Kidney (tissue), 14 donors: Measurements from ENCODE around the gene SNAPC4. TPM values are rescaled to one million over a fixed set of nuclear protein-coding genes. Genes with fewer than 3 reads are reported as not detected.
"Not testable (repeated sequence)": the region's sequence is repeated elsewhere in the genome, so short reads cannot be mapped to it uniquely, and the experiment has no call there.

Experiments used
- DNase-seq, 5 donors: peaks; one replicate each; pipeline ENCODE4 v3.0.0-alpha.2; 2013 to 2020
- FAIRE-seq: peaks from 2 replicates; lab custom pipeline; 2012; peaks lifted over from hg19 to GRCh38; lab: Jason Lieb, UNC
- H3K27ac ChIP-seq, 2 donors: one replicate each; pipeline ENCODE4 v1.7.0; 2013; ENCODE audit warnings: low read depth in 2 of 2, low read length in 2 of 2, inconsistent platforms in 1 of 2
- H3K27me3 ChIP-seq: one replicate; pipeline ENCODE4 v1.7.1; 2013; ENCODE audit warnings: low read length, inconsistent platforms; ENCODE audit not compliant: control insufficient read depth, insufficient read depth
- H3K36me3 ChIP-seq, 3 donors: one replicate each; pipeline versions ENCODE4 v1.7.0 to v1.7.1; 2013; ENCODE audit warnings: low read length in 3 of 3, control low read depth in 1 of 3, inconsistent platforms in 1 of 3; ENCODE audit not compliant: insufficient read depth in 3 of 3, control insufficient read depth in 2 of 3
- H3K4me1 ChIP-seq, 3 donors: one replicate each; pipeline versions ENCODE4 v1.7.0 to v1.7.1; 2013; ENCODE audit warnings: low read length in 3 of 3, inconsistent platforms in 1 of 3, low read depth in 1 of 3; ENCODE audit not compliant: control insufficient read depth in 2 of 3, insufficient read depth in 2 of 3
- H3K4me3 ChIP-seq, 3 donors: one replicate each; pipeline versions ENCODE4 v1.7.0 to v1.8.1; 2013; ENCODE audit warnings: low read length in 3 of 3, control low read depth in 1 of 3, inconsistent platforms in 1 of 3
- H3K9ac ChIP-seq, 3 donors: one replicate each; pipeline versions ENCODE4 v1.7.0 to v1.7.1; 2013; ENCODE audit warnings: low read length in 3 of 3, control low read depth in 1 of 3, inconsistent platforms in 1 of 3
- H3K9me3 ChIP-seq, 3 donors: one replicate each; pipeline versions ENCODE4 v1.7.0 to v1.7.1; 2013; ENCODE audit warnings: low read length in 3 of 3, control low read depth in 1 of 3, inconsistent platforms in 1 of 3; ENCODE audit not compliant: control insufficient read depth in 2 of 3, insufficient read depth in 1 of 3
- CTCF ChIP-seq: IDR thresholded peaks from 3 replicates; pipeline ENCODE4 v1.5.1; 2012; ENCODE audit warnings: mild to moderate bottlenecking, moderate library complexity, borderline replicate concordance; ENCODE audit not compliant: insufficient read depth; ENCODE audit errors: extremely low read depth
- intact Hi-C: fragments of 100-400 bp; cut with DNase I; formaldehyde crosslinking; loops from one replicate; pipeline ENCODE4 v1.11.1; 2022
- polyA plus RNA-seq: library from polyadenylated mRNA; stranded (reverse); fragments of 350-450 nt; fragmentation: Illumina TruSeq; extraction: RNeasy Lipid Tissue Mini Kit (QIAGEN cat#74804); gene quantifications from one replicate; pipeline ENCODE4 v1.2.3, GENCODE V29; 2014; ENCODE audit warnings: low read depth, low replicate concordance; ENCODE audit not compliant: insufficient read depth
- total RNA-seq: library from RNA; stranded (reverse); fragmentation: NEBNext Ultra II Directional; extraction: Animal tissue kit (Norgen Biotek cat#: 25700); gene quantifications from one replicate; pipeline ENCODE4 v1.2.1, GENCODE V29; 2021
- donor health status: control.
- donor health status: control.
- donor health status: control.
- donor health status: control.
- donor health status: control.
- donor health status: DM: yes; HTN: yes; CAD: no.
- donor health status: Normal renal cell carcinoma (clear cell type).

SNAPC4 gene
- total and polyA plus RNA-seq, 2 donors from 2014 or later = 3.2 to 11.0 TPM

GRCh38 chr9:136352682-136353081 is 47.3 kb downstream of the SNAPC4 start:
- no peak for FAIRE-seq
- no peak overlapping the region for H3K4me3 ChIP-seq
- peak in 4 of 5 donors; percentile 80 to 85 (median 83) for DNase-seq
- H3K9me3 ChIP-seq = no peaks in the 10 kb centered on the region
- intact Hi-C loops = no loop called here
- no peak for TF ChIP-seq CTCF
- peaks cover 0 to 8% (median 0%) of the 10 kb centered on the region in 3 donors for H3K4me1 ChIP-seq
- H3K36me3 ChIP-seq = no peaks in the 10 kb centered on the region
- H3K27me3 ChIP-seq = no peaks in the 10 kb centered on the region
- no peak overlapping the region for H3K9ac ChIP-seq
- no peak overlapping the region for H3K27ac ChIP-seq

- not testable (repeated sequence) for H3K36me3 ChIP-seq
Observed at GRCh38 chr9:136351868-136352267, 48.1 kb downstream of the SNAPC4 start.

GRCh38 chr9:136351252-136351800 is 48.6 kb downstream of the SNAPC4 start:
- H3K4me3 ChIP-seq = no peak overlapping the region
- no peak for TF ChIP-seq CTCF
- no peak for FAIRE-seq

More at GRCh38 chr9:136351868-136352267, 48.1 kb downstream of the SNAPC4 start:
- H3K4me1 ChIP-seq, H3K27me3 ChIP-seq, H3K9ac ChIP-seq, FAIRE-seq, H3K4me3 ChIP-seq, H3K9me3 ChIP-seq, intact Hi-C loops, DNase-seq, H3K27ac ChIP-seq: not testable (repeated sequence)

More at GRCh38 chr9:136351252-136351800, 48.6 kb downstream of the SNAPC4 start:
- Histone ChIP-seq H3K9ac (no peak overlapping the region), H3K9me3 (no peaks in the 10 kb centered on the region), H3K27me3 (no peaks in the 10 kb centered on the region), H3K36me3 (no peaks in the 10 kb centered on the region), H3K4me1 (peaks cover 0 to 8% (median 0%) of the 10 kb centered on the region in 3 donors), H3K27ac (no peak overlapping the region)
- intact Hi-C loops = no loop called here
- no peak for DNase-seq

Other genes starting within 250 kb of the SNAPC4 start
- not detected for gene LHX3, start 195.0 kb downstream of the SNAPC4 start, total RNA-seq
- not detected for gene LHX3, start 195.0 kb downstream of the SNAPC4 start, polyA plus RNA-seq
- gene QSOX2, start 154.4 kb downstream of the SNAPC4 start, total RNA-seq = 10.1 TPM
- gene QSOX2, start 154.4 kb downstream of the SNAPC4 start, polyA plus RNA-seq = 4.0 TPM
- 2.3 TPM for gene CCDC187, start 96.1 kb downstream of the SNAPC4 start, total RNA-seq
- gene CCDC187, start 96.1 kb downstream of the SNAPC4 start, polyA plus RNA-seq = 0.84 TPM
- gene GPSM1, start 72.6 kb downstream of the SNAPC4 start, total RNA-seq = 11.6 TPM
- 11.9 TPM for gene GPSM1, start 72.6 kb downstream of the SNAPC4 start, polyA plus RNA-seq
- gene DNLZ, start 36.4 kb downstream of the SNAPC4 start, total RNA-seq = 22.1 TPM
- gene DNLZ, start 36.4 kb downstream of the SNAPC4 start, polyA plus RNA-seq = 30.4 TPM
- 7.0 TPM for gene CARD9, start 26.5 kb downstream of the SNAPC4 start, total RNA-seq
- 1.5 TPM for gene CARD9, start 26.5 kb downstream of the SNAPC4 start, polyA plus RNA-seq
- 36.2 TPM for gene ENTR1, start 10.4 kb upstream of the SNAPC4 start, total RNA-seq
- 25.9 TPM for gene ENTR1, start 10.4 kb upstream of the SNAPC4 start, polyA plus RNA-seq
- gene PMPCA, start 10.5 kb upstream of the SNAPC4 start, total RNA-seq = 45.6 TPM
- 50.1 TPM for gene PMPCA, start 10.5 kb upstream of the SNAPC4 start, polyA plus RNA-seq
- 14.0 TPM for gene INPP5E, start 39.7 kb upstream of the SNAPC4 start, total RNA-seq
- gene INPP5E, start 39.7 kb upstream of the SNAPC4 start, polyA plus RNA-seq = 6.9 TPM
- gene SEC16A, start 82.9 kb upstream of the SNAPC4 start, total RNA-seq = 67.1 TPM
- 37.0 TPM for gene SEC16A, start 82.9 kb upstream of the SNAPC4 start, polyA plus RNA-seq
- 77.2 TPM for gene NOTCH1, start 145.9 kb upstream of the SNAPC4 start, total RNA-seq
- 6.5 TPM for gene NOTCH1, start 145.9 kb upstream of the SNAPC4 start, polyA plus RNA-seq